Spinal cord (tissue), 4 donors: ENCODE results near the gene CISD1. TPM values are rescaled to one million over a fixed set of nuclear protein-coding genes. Genes with fewer than 3 reads are reported as not detected.

Experiments
- polyA plus RNA-seq, 2 donors: library from polyadenylated mRNA; unstranded; fragments of 120-200 nt; gene quantifications; one replicate each; pipeline ENCODE4 v1.2.1, GENCODE V29; 2013; ENCODE audit not compliant: insufficient read length in 2 of 2
- total RNA-seq, 2 donors: library from RNA; depleted of rRNA in 1 of 2; stranded (reverse); fragments of 120-200 nt in 1 of 2; fragments of >200 nt in 1 of 2; gene quantifications; one replicate each; pipeline versions ENCODE4 v1.2.3 to v1.2.4, GENCODE V29; 2013 to 2014

CISD1 gene
- total and polyA plus RNA-seq, 4 donors, result 69.5 to 107 (median 86.1) TPM

Other genes with a start within 250 kb of the CISD1 start
- gene IPMK, start 1.3 kb upstream of the CISD1 start, total RNA-seq, result 10 to 100 TPM in 1 of 2 donors, 1 to 10 TPM in 1; 4.6 to 19.3 TPM
- gene IPMK, start 1.3 kb upstream of the CISD1 start, polyA plus RNA-seq, result 10 to 100 TPM in 1 of 2 donors, 1 to 10 TPM in 1; 7.5 to 14.2 TPM
- gene UBE2D1, start 65.8 kb downstream of the CISD1 start, total RNA-seq, result 10 to 100 TPM; 12.0 to 33.3 TPM
- 10 to 100 TPM; 34.6 to 43.8 TPM for gene UBE2D1, start 65.8 kb downstream of the CISD1 start, polyA plus RNA-seq
- 10 to 100 TPM; 34.1 to 48.2 TPM for gene TFAM, start 116.2 kb downstream of the CISD1 start, total RNA-seq
- gene TFAM, start 116.2 kb downstream of the CISD1 start, polyA plus RNA-seq, result 10 to 100 TPM; 31.5 to 44.5 TPM
- 10 to 100 TPM; 34.7 to 54.2 TPM for gene BICC1, start 243.7 kb downstream of the CISD1 start, total RNA-seq
- gene BICC1, start 243.7 kb downstream of the CISD1 start, polyA plus RNA-seq, result 1 to 10 TPM; 5.9 to 9.7 TPM